HEK293 (cell line): ENCODE results near the gene TOR2A.

ENCODE experiments used
- KLF16 ChIP-seq: fragments of 450-650 bp; formaldehyde crosslinking; IDR thresholded peaks from 2 replicates; pipeline ENCODE4 v1.5.1; 2017; ENCODE audit warnings: missing biosample characterization, missing genetic modification characterization
- ZNF202 ChIP-seq: fragments of 450-650 bp; formaldehyde crosslinking; IDR thresholded peaks from 2 replicates; pipeline ENCODE4 v1.5.1; 2016; ENCODE audit warnings: missing biosample characterization, missing genetic modification characterization, borderline replicate concordance
- ZNF473 ChIP-seq: fragments of 450-650 bp; formaldehyde crosslinking; IDR thresholded peaks from 2 replicates; pipeline ENCODE4 v1.5.1; 2017; ENCODE audit warnings: missing biosample characterization, missing genetic modification characterization
- ZNF530 ChIP-seq: fragments of 450-650 bp; formaldehyde crosslinking; IDR thresholded peaks from 2 replicates; pipeline ENCODE4 v1.5.1; 2016; ENCODE audit warnings: low read depth, missing biosample characterization, missing genetic modification characterization
- TF ChIP-seq, protein P1 (sequence below): fragments of 450-650 bp; formaldehyde crosslinking; IDR thresholded peaks from 2 replicates; pipeline ENCODE4 v1.5.1; 2016; ENCODE audit warnings: missing biosample characterization, missing genetic modification characterization
- TF ChIP-seq, protein P2 (sequence below): fragments of 450-650 bp; formaldehyde crosslinking; IDR thresholded peaks from 2 replicates; pipeline ENCODE4 v1.5.1; 2017; ENCODE audit warnings: missing biosample characterization, missing genetic modification characterization

DNA sequence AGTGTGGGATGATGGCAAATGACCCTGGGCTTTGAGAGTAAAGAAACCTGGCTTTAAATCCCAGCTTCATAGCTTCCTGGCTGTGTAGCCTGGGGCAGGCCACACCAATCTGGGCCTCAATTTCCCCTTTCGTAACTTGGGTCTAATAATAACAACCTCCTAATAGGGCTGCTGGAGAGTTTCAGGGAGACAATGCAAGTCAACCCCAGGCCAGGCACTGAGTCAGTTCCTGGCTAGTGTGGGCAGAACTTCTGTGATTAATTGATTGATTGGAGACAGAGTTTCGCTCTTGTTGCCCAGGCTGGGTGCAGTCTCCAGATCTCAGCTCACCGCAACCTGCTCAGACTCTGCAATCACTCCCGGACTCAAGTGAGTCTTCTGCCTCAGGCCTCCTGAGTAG, 46.7 kb upstream of the TOR2A start:
- TF ChIP-seq ZNF202 (tag by site-specific recombination) = no peak
- no peak for TF ChIP-seq KLF16
- TF ChIP-seq, protein P1, sequence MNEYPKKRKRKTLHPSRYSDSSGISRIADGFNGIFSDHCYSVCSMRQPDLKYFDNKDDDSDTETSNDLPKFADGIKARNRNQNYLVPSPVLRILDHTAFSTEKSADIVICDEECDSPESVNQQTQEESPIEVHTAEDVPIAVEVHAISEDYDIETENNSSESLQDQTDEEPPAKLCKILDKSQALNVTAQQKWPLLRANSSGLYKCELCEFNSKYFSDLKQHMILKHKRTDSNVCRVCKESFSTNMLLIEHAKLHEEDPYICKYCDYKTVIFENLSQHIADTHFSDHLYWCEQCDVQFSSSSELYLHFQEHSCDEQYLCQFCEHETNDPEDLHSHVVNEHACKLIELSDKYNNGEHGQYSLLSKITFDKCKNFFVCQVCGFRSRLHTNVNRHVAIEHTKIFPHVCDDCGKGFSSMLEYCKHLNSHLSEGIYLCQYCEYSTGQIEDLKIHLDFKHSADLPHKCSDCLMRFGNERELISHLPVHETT (tag by site-specific recombination) = no peak
- TF ChIP-seq ZNF473 (tag by site-specific recombination) = no peak
- no peak for TF ChIP-seq ZNF530 (tag by site-specific recombination)
- TF ChIP-seq, protein P2, sequence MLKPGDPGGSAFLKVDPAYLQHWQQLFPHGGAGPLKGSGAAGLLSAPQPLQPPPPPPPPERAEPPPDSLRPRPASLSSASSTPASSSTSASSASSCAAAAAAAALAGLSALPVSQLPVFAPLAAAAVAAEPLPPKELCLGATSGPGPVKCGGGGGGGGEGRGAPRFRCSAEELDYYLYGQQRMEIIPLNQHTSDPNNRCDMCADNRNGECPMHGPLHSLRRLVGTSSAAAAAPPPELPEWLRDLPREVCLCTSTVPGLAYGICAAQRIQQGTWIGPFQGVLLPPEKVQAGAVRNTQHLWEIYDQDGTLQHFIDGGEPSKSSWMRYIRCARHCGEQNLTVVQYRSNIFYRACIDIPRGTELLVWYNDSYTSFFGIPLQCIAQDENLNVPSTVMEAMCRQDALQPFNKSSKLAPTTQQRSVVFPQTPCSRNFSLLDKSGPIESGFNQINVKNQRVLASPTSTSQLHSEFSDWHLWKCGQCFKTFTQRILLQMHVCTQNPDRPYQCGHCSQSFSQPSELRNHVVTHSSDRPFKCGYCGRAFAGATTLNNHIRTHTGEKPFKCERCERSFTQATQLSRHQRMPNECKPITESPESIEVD (tag by site-specific recombination) = no peak
